Natural killer cell (primary cell): ENCODE results near the gene EPB41L3. TPM values are rescaled to one million over a fixed set of nuclear protein-coding genes. Genes with fewer than 3 reads are reported as not detected.

ENCODE experiments used
- ATAC-seq, 3 donors: fragments of 150-1000 bp in 2 of 3; fragments of 200-7000 bp in 1 of 3; cut with Tn5 transposase; 1 replicate in 1 of 3; 2 replicates in 2 of 3; pipeline ENCODE4 v1.10.0; 2021; ENCODE audit warnings: mild to moderate bottlenecking in 2 of 3, moderate library complexity in 2 of 3
- DNase-seq, 2 donors: peaks; one replicate each; pipeline versions ENCODE4 v3.0.0 to v3.0.0-alpha.2; 2013 to 2021; ENCODE audit warnings: mixed read lengths in 1 of 2
- H3K27ac ChIP-seq: one replicate; pipeline ENCODE4 v1.5.1; 2013; ENCODE audit warnings: mild to moderate bottlenecking, low read length
- H3K27me3 ChIP-seq: one replicate; pipeline ENCODE4 v1.6.1; 2013; ENCODE audit warnings: low read length; ENCODE audit not compliant: control insufficient read depth, insufficient read depth
- H3K36me3 ChIP-seq: one replicate; pipeline ENCODE4 v1.6.1; 2013; ENCODE audit warnings: low read length; ENCODE audit not compliant: control insufficient read depth, insufficient read depth
- H3K4me1 ChIP-seq: one replicate; pipeline ENCODE4 v1.6.1; 2013; ENCODE audit warnings: low read length; ENCODE audit not compliant: control insufficient read depth, insufficient read depth
- H3K4me3 ChIP-seq: one replicate; pipeline ENCODE4 v1.5.1; 2013; ENCODE audit warnings: low read length
- H3K9me3 ChIP-seq: one replicate; pipeline ENCODE4 v1.6.1; 2013; ENCODE audit warnings: low read length; ENCODE audit not compliant: control insufficient read depth, insufficient read depth
- H3K27ac Mint-ChIP-seq, 2 donors: one replicate each; pipeline ENCODE4 v1.8.0; 2022; ENCODE audit warnings: mild to moderate bottlenecking in 2 of 2, mixed read lengths in 2 of 2, moderate library complexity in 1 of 2
- H3K27me3 Mint-ChIP-seq, 2 donors: one replicate each; pipeline ENCODE4 v1.8.0; 2022; ENCODE audit warnings: low read depth in 2 of 2, mixed read lengths in 2 of 2
- H3K36me3 Mint-ChIP-seq: one replicate; pipeline ENCODE4 v1.8.0; 2022; ENCODE audit warnings: mixed read lengths
- H3K4me1 Mint-ChIP-seq, 2 donors: one replicate each; pipeline ENCODE4 v1.8.0; 2022; ENCODE audit warnings: mixed read lengths in 2 of 2
- H3K4me3 Mint-ChIP-seq: one replicate; pipeline ENCODE4 v1.8.0; 2022; ENCODE audit warnings: mild to moderate bottlenecking, moderate library complexity, mixed read lengths
- H3K9me3 Mint-ChIP-seq, 2 donors: one replicate each; pipeline ENCODE4 v1.8.0; 2022; ENCODE audit warnings: mixed read lengths in 2 of 2
- WGBS: methylation state at CpG from one replicate; pipeline ENCODE4 v1.1.7; 2013; ENCODE audit warnings: missing lambda C conversion rate; ENCODE audit not compliant: insufficient coverage; 5-methylcytosine and 5-hydroxymethylcytosine counted together
- intact Hi-C: fragments of 100-400 bp; cut with micrococcal nuclease; formaldehyde crosslinking; loops from one replicate; pipeline ENCODE4 v1.14.2; 2022
- total RNA-seq, 4 donors: library from RNA; stranded (reverse); fragments of 120-200 nt in 1 of 4; gene quantifications; one replicate each; pipeline versions ENCODE4 v1.2.3 to v1.2.4, GENCODE V29; 2013 to 2022
- TF ChIP-seq, protein P1 (sequence below): fragments of 200-600 bp; IDR thresholded peaks from one replicate; pipeline ENCODE4 v1.8.0; 2022; ENCODE audit warnings: antibody characterized with exemption

Gene EPB41L3
- total RNA-seq, 3 donors from 2014 or later (not counting 1 experiment from before 2014, with no cell fraction given): 3.3 to 6.0 (median 4.4) TPM

- Mint-ChIP-seq H3K4me1 (no peaks in the 10 kb centered on the region), H3K4me3 (no peak overlapping the region), H3K27me3 (peaks cover 9 to 11% of the 10 kb centered on the region in 2 donors), H3K36me3 (peaks cover 10% of the 10 kb centered on the region), H3K27ac (no peak overlapping the region), H3K9me3 (peaks cover 0 to 4% of the 10 kb centered on the region in 2 donors)
- Histone ChIP-seq H3K36me3 (no peaks in the 10 kb centered on the region), H3K9me3 (no peaks in the 10 kb centered on the region), H3K27me3 (no peaks in the 10 kb centered on the region), H3K4me3 (no peak overlapping the region), H3K4me1 (no peaks in the 10 kb centered on the region), H3K27ac (no peak overlapping the region)
- TF ChIP-seq, protein P1, sequence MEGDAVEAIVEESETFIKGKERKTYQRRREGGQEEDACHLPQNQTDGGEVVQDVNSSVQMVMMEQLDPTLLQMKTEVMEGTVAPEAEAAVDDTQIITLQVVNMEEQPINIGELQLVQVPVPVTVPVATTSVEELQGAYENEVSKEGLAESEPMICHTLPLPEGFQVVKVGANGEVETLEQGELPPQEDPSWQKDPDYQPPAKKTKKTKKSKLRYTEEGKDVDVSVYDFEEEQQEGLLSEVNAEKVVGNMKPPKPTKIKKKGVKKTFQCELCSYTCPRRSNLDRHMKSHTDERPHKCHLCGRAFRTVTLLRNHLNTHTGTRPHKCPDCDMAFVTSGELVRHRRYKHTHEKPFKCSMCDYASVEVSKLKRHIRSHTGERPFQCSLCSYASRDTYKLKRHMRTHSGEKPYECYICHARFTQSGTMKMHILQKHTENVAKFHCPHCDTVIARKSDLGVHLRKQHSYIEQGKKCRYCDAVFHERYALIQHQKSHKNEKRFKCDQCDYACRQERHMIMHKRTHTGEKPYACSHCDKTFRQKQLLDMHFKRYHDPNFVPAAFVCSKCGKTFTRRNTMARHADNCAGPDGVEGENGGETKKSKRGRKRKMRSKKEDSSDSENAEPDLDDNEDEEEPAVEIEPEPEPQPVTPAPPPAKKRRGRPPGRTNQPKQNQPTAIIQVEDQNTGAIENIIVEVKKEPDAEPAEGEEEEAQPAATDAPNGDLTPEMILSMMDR: no peak
- 98% methylated on average over 5 of the region's 5 CpGs for WGBS
- ATAC-seq (no peak), DNase-seq (no peak)
- intact Hi-C loops: no loop called here
Measured at GRCh38 chr18:5481621-5482020, 62.2 kb downstream of the EPB41L3 start.

DNA sequence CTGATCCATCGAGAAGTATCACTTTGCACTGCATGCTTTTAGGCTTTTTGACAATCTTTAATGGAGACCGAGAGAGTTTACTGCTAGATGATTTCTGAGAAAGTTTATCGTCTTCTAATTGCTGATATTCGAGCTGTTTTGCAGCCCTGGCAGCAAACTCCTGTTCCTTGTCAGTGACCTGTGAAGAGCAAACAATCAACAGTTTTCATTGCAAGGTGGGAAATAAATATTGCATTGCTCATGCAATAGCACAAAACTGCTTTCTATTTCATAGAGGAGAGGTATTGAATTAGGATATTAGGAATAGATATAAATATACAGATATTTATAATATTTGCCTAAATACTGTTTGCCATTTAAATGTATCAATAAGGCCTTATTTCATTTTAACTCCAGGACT lies 65.5 kb downstream of the EPB41L3 start:
- H3K4me3 Mint-ChIP-seq: no peak overlapping the region
- Histone ChIP-seq H3K27ac (no peak overlapping the region), H3K27me3 (no peaks in the 10 kb centered on the region), H3K9me3 (no peaks in the 10 kb centered on the region), H3K36me3 (no peaks in the 10 kb centered on the region), H3K4me1 (no peaks in the 10 kb centered on the region), H3K4me3 (no peak overlapping the region)
- DNase-seq (no peak), ATAC-seq (no peak)
- H3K4me1 Mint-ChIP-seq: peaks cover 0 to 4% of the 10 kb centered on the region in 2 donors
- 91% methylated on average over 4 of the region's 4 CpGs for WGBS
- intact Hi-C loops: no loop called here
- H3K36me3 Mint-ChIP-seq: peaks cover 10% of the 10 kb centered on the region
- peaks cover 0 to 4% of the 10 kb centered on the region in 2 donors for H3K9me3 Mint-ChIP-seq
- no peak overlapping the region for H3K27ac Mint-ChIP-seq
- TF ChIP-seq, protein P1: no peak
- H3K27me3 Mint-ChIP-seq: peaks cover 10 to 11% of the 10 kb centered on the region in 2 donors

GRCh38 chr18:5476961-5477800 lies 66.6 kb downstream of the EPB41L3 start:
- no peak overlapping the region for H3K27ac Mint-ChIP-seq
- no peaks in the 10 kb centered on the region for H3K27me3 ChIP-seq
- H3K9me3 Mint-ChIP-seq: peaks cover 0 to 2% of the 10 kb centered on the region in 2 donors
- peaks cover 0 to 4% of the 10 kb centered on the region in 2 donors for H3K4me1 Mint-ChIP-seq
- intact Hi-C loops: no loop called here
- no peaks in the 10 kb centered on the region for H3K9me3 ChIP-seq
- H3K36me3 ChIP-seq: no peaks in the 10 kb centered on the region
- peaks cover 4 to 10% of the 10 kb centered on the region in 2 donors for H3K27me3 Mint-ChIP-seq
- no peak overlapping the region for H3K27ac ChIP-seq
- H3K36me3 Mint-ChIP-seq: peaks cover 5% of the 10 kb centered on the region
- DNase-seq (no peak), ATAC-seq (no peak)
- WGBS: 85% methylated on average over 6 of the region's 6 CpGs
- no peaks in the 10 kb centered on the region for H3K4me1 ChIP-seq
- H3K4me3 ChIP-seq: no peak overlapping the region
- TF ChIP-seq, protein P1: no peak
- no peak overlapping the region for H3K4me3 Mint-ChIP-seq
